Adrenal gland (tissue), 5 donors: ENCODE data around the gene TRMT10A.

Source experiments
- POLR2A ChIP-seq, 2 donors: fragments of 450-650 bp; IDR thresholded peaks; one replicate each; pipeline ENCODE4 v1.6.1; 2017; ENCODE audit warnings: antibody characterized with exemption in 2 of 2, mild to moderate bottlenecking in 2 of 2, moderate library complexity in 1 of 2
- TF ChIP-seq, protein P1 (sequence below), 6 experiments: fragments of 450-650 bp in 4 of 6; fragments of 200-600 bp in 2 of 6; sonication (generic) in 1 of 6; IDR thresholded peaks; 1 replicate in 5 of 6; 2 replicates in 1 of 6; pipeline versions ENCODE4 v1.5.1 to v1.8.0; 2016 to 2021; ENCODE audit warnings: antibody characterized with exemption in 6 of 6, mild to moderate bottlenecking in 2 of 6, moderate library complexity in 1 of 6
- donor health status: DM: no; HTN: no; CAD: no.

GRCh38 chr4:99507762-99508161, 56.1 kb downstream of the TRMT10A start:
- TF ChIP-seq, protein P1, sequence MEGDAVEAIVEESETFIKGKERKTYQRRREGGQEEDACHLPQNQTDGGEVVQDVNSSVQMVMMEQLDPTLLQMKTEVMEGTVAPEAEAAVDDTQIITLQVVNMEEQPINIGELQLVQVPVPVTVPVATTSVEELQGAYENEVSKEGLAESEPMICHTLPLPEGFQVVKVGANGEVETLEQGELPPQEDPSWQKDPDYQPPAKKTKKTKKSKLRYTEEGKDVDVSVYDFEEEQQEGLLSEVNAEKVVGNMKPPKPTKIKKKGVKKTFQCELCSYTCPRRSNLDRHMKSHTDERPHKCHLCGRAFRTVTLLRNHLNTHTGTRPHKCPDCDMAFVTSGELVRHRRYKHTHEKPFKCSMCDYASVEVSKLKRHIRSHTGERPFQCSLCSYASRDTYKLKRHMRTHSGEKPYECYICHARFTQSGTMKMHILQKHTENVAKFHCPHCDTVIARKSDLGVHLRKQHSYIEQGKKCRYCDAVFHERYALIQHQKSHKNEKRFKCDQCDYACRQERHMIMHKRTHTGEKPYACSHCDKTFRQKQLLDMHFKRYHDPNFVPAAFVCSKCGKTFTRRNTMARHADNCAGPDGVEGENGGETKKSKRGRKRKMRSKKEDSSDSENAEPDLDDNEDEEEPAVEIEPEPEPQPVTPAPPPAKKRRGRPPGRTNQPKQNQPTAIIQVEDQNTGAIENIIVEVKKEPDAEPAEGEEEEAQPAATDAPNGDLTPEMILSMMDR (IDR thresholded peaks at IDR 0.05), result no peak
- TF ChIP-seq POLR2A (IDR thresholded peaks at IDR 0.05), result no peak
